ENCODE results near the gene SLC9A4.

DNA sequence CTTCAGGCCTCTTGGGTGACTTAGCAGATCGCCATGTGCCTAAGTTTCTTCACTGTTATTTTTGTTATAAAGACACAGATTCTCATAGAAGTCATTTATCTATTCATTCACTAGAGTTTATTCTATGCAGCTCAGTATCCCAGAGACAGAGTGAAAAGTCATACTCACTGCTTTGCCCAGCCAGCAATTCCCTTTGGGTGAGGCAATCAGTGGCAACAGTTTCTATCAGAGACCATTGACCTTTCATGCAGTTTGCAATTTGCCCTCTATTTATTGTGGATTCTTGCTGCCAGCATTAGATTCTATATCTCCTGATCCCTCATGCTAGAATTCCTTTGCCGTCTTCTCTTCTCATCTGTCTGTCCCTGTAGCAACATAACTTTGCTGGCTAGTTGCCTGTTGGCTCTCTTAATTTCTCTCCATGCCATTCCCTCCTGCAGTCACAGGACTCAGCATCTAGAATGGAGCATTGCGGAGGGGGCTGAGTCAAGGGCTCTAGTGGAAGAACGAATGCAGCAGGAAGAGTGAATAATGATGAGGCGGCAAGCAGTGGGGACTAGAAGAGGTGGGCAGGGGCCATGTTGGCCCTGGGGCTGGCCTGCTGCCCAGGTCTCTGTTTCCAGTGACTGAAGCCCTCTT lies 12.2 kb downstream of the SLC9A4 start:
- TF ChIP-seq, protein P1, sequence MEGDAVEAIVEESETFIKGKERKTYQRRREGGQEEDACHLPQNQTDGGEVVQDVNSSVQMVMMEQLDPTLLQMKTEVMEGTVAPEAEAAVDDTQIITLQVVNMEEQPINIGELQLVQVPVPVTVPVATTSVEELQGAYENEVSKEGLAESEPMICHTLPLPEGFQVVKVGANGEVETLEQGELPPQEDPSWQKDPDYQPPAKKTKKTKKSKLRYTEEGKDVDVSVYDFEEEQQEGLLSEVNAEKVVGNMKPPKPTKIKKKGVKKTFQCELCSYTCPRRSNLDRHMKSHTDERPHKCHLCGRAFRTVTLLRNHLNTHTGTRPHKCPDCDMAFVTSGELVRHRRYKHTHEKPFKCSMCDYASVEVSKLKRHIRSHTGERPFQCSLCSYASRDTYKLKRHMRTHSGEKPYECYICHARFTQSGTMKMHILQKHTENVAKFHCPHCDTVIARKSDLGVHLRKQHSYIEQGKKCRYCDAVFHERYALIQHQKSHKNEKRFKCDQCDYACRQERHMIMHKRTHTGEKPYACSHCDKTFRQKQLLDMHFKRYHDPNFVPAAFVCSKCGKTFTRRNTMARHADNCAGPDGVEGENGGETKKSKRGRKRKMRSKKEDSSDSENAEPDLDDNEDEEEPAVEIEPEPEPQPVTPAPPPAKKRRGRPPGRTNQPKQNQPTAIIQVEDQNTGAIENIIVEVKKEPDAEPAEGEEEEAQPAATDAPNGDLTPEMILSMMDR (conservative IDR thresholded peaks at IDR 0.05 in 1 of 2, IDR thresholded peaks at IDR 0.05 in 1 of 2; ENCODE audit: low read depth in 1 of 2, low read length in 2 of 2) = no peak
- no peak for TF ChIP-seq EZH2 (IDR thresholded peaks at IDR 0.05; ENCODE audit: low read length, missing control alignments)

Data from fibroblast of lung (primary cell).